Measurements from ENCODE around the gene SLC35B2.

The SLC35B2 gene

DNA sequence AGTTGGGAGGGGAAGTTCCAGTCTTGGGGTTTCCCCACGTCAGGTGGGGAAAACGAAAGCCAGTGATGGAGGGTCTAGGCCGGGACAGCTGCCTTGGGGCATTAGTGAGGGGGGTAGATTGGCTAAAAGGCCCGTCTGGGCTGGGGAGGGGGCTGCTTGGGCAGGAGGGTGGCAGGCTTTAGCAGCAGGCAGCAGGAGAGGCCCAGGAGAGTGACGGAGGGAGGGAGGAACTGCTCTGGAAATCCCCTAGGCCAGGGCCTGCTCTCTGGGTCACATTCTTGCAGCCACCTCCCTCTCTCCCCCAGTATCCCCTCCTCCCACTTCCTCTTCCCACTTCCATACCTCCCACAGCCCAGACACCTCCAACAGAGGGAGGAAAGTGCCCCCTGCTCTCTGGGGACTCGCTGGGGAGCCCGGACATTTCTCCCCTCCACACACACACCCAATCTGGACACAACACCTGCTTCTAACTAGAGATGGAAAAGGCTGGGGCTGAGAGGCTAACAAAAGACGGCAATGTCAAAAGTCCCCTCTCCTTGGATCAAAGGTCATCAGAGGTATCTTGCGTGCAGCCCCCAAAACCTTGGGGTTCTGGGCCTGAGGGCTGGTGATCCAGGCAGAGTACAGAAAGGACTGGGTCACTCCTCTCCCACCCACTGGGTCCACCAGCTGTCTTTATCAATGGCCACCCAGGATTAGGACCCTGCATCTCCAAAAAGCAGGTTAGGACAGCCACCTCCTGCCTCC, 6.2 kb upstream of the SLC35B2 start (continued):
- TF ChIP-seq ZBTB49 (tag by site-specific recombination; IDR thresholded peaks at IDR 0.05; ENCODE audit: low read depth) (no peak), MZF1 (tag by site-specific recombination; IDR thresholded peaks at IDR 0.05; ENCODE audit: borderline replicate concordance) (no peak)

GRCh38 chr6:44262467-44263353, 5.4 kb upstream of the SLC35B2 start:
- peaks cover 0 to 30% of the 10 kb centered on the region in 2 experiments; a peak in 1 of 3 replicates for H3K36me3 ChIP-seq (ENCODE audit: control insufficient read depth in 2 of 2, insufficient read depth in 1 of 2, low read length in 2 of 2)
- TF ChIP-seq GLI4 (tag by site-specific recombination; IDR thresholded peaks at IDR 0.05) = no peak
- peak; percentile 86 for TF ChIP-seq ZFHX2 (tag by site-specific recombination; conservative IDR thresholded peaks at IDR 0.05)
- no peak for TF ChIP-seq RBAK (tag by site-specific recombination; IDR thresholded peaks at IDR 0.05)
- TF ChIP-seq EGR2 (tag by site-specific recombination; IDR thresholded peaks at IDR 0.05; ENCODE audit: low read depth) = peak; percentile 82
- H3K9me3 ChIP-seq (ENCODE audit: control insufficient read depth, insufficient read depth, low read depth, low read length) = no peaks in the 10 kb centered on the region
- peaks cover 4% of the 10 kb centered on the region; the same call in 1 of the 2 replicates for H3K4me1 ChIP-seq (ENCODE audit: control insufficient read depth, insufficient read depth, low read length)
- ChIA-PET POLR2A (interaction anchor here (0.6 to 1.9 kb wide), 3 partner anchors 10 to 40 kb away, joined by 4 to 17 read pairs (median 6); partner anchors contain the start of genes HSP90AB1 and SLC29A1), CTCF (interaction anchor here (0.6 to 2.6 kb wide), 7 partner anchors 9 to 540 kb away, joined by 3 to 9 read pairs (median 4); partner anchors contain the start of gene AARS2)
- H3K4me3 ChIP-seq (ENCODE audit: low read depth, low read length) = no peak overlapping the region
- no peak overlapping the region for H3K27ac ChIP-seq (ENCODE audit: extremely low read depth, low read depth, low read length)

GRCh38 chr6:44261581-44261980, 4.3 kb upstream of the SLC35B2 start:
- H3K36me3 ChIP-seq (ENCODE audit: control insufficient read depth in 2 of 2, insufficient read depth in 1 of 2, low read length in 2 of 2) = peaks cover 0 to 30% of the 10 kb centered on the region in 2 experiments; a peak in 1 of 3 replicates
- ChIA-PET POLR2A (interaction anchor here (1.1 to 1.9 kb wide), 2 partner anchors 15 to 38 kb away, joined by 6 to 17 read pairs; partner anchors contain the start of genes HSP90AB1 and SLC29A1), CTCF (interaction anchor here (0.5 to 2.6 kb wide), 9 partner anchors 8 to 1483 kb away, joined by 3 to 9 read pairs (median 4); partner anchors contain the start of gene AARS2)
- H3K9me3 ChIP-seq (ENCODE audit: control insufficient read depth, insufficient read depth, low read depth, low read length) = no peaks in the 10 kb centered on the region
- TF ChIP-seq SCRT2 (tag by site-specific recombination; IDR thresholded peaks at IDR 0.05) (no peak), ZNF19 (tag by site-specific recombination; IDR thresholded peaks at IDR 0.05; ENCODE audit: low read depth) (no peak), ZNF76 (tag by site-specific recombination; IDR thresholded peaks at IDR 0.05; ENCODE audit: borderline replicate concordance, low read depth) (no peak), ZNF16 (tag by site-specific recombination; IDR thresholded peaks at IDR 0.05; ENCODE audit: low read depth) (no peak), WT1 (tag by site-specific recombination; IDR thresholded peaks at IDR 0.05) (no peak), TRIM28 (IDR thresholded peaks at IDR 0.05; ENCODE audit: borderline replicate concordance, low read length) (no peak), ZNF664 (tag by site-specific recombination; IDR thresholded peaks at IDR 0.05) (no peak), ZNF518A (tag by site-specific recombination; conservative IDR thresholded peaks at IDR 0.05; ENCODE audit: low read depth) (no peak), ZNF658 (tag by site-specific recombination; IDR thresholded peaks at IDR 0.05) (no peak), KLF9 (tag by site-specific recombination; IDR thresholded peaks at IDR 0.05; ENCODE audit: low read depth) (no peak), HOXC10 (CRISPR knock-in tag; IDR thresholded peaks at IDR 0.05) (no peak)
- TF ChIP-seq, protein P1, sequence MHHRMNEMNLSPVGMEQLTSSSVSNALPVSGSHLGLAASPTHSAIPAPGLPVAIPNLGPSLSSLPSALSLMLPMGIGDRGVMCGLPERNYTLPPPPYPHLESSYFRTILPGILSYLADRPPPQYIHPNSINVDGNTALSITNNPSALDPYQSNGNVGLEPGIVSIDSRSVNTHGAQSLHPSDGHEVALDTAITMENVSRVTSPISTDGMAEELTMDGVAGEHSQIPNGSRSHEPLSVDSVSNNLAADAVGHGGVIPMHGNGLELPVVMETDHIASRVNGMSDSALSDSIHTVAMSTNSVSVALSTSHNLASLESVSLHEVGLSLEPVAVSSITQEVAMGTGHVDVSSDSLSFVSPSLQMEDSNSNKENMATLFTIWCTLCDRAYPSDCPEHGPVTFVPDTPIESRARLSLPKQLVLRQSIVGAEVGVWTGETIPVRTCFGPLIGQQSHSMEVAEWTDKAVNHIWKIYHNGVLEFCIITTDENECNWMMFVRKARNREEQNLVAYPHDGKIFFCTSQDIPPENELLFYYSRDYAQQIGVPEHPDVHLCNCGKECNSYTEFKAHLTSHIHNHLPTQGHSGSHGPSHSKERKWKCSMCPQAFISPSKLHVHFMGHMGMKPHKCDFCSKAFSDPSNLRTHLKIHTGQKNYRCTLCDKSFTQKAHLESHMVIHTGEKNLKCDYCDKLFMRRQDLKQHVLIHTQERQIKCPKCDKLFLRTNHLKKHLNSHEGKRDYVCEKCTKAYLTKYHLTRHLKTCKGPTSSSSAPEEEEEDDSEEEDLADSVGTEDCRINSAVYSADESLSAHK (tag by site-specific recombination; IDR thresholded peaks at IDR 0.05) = no peak
- H3K4me1 ChIP-seq (ENCODE audit: control insufficient read depth, insufficient read depth, low read length) = peaks cover 4% of the 10 kb centered on the region; the same call in 1 of the 2 replicates
- H3K27ac ChIP-seq (ENCODE audit: extremely low read depth, low read depth, low read length) = no peak overlapping the region
- H3K4me3 ChIP-seq (ENCODE audit: low read depth, low read length) = no peak overlapping the region

Measured in HEK293 (cell line).